ENCODE measurements around the gene RELN.

RELN gene

GRCh38 chr7:104029765-104030164, 40.3 kb upstream of the RELN start:
- TF ChIP-seq CTCF (conservative IDR thresholded peaks at IDR 0.05; ENCODE audit: low read depth): no peak
- ChIA-PET POLR2A (ENCODE audit: low non-redundant PET) (no interaction called here), CTCF (no interaction called here)
- H3K27ac ChIP-seq: no peak overlapping the region
- DNase-seq (ENCODE audit: low spot score): no peak

- no peak overlapping the region for H3K27ac ChIP-seq
- CTCF ChIA-PET: interaction anchor here (0.6 kb wide), 2 partner anchors 14 to 168 kb away, joined by 3 to 4 read pairs; no protein-coding TSS in a partner anchor
- POLR2A ChIA-PET (ENCODE audit: low non-redundant PET): no interaction called here
- TF ChIP-seq CTCF (conservative IDR thresholded peaks at IDR 0.05; ENCODE audit: low read depth): no peak
- no peak for DNase-seq (ENCODE audit: low spot score)
Measured at GRCh38 chr7:104024632-104025031, 35.2 kb upstream of the RELN start.

GRCh38 chr7:104023100-104023499, 33.6 kb upstream of the RELN start:
- ChIA-PET POLR2A (ENCODE audit: low non-redundant PET) (no interaction called here), CTCF (interaction anchor here (0.6 kb wide), 1 partner anchor 188 kb away, joined by 4 read pairs; no protein-coding TSS in a partner anchor)
- TF ChIP-seq CTCF (conservative IDR thresholded peaks at IDR 0.05; ENCODE audit: low read depth): no peak
- H3K27ac ChIP-seq: no peak overlapping the region
- no peak for DNase-seq (ENCODE audit: low spot score)

GRCh38 chr7:104018425-104018824, 29.0 kb upstream of the RELN start:
- no peak for DNase-seq (ENCODE audit: low spot score)
- CTCF ChIA-PET: no interaction called here
- TF ChIP-seq CTCF (conservative IDR thresholded peaks at IDR 0.05; ENCODE audit: low read depth): no peak
- no peak overlapping the region for H3K27ac ChIP-seq
- POLR2A ChIA-PET (ENCODE audit: low non-redundant PET): no interaction called here

GRCh38 chr7:104017001-104017400, 27.5 kb upstream of the RELN start:
- ChIA-PET POLR2A (ENCODE audit: low non-redundant PET) (no interaction called here), CTCF (no interaction called here)
- H3K27ac ChIP-seq: no peak overlapping the region
- no peak for DNase-seq (ENCODE audit: low spot score)
- no peak for TF ChIP-seq CTCF (conservative IDR thresholded peaks at IDR 0.05; ENCODE audit: low read depth)

- no peak for TF ChIP-seq CTCF (conservative IDR thresholded peaks at IDR 0.05; ENCODE audit: low read depth)
- no peak overlapping the region for H3K27ac ChIP-seq
- CTCF ChIA-PET: no interaction called here
- no peak for DNase-seq (ENCODE audit: low spot score)
- POLR2A ChIA-PET (ENCODE audit: low non-redundant PET): no interaction called here
Measured at GRCh38 chr7:104012835-104013234, 23.4 kb upstream of the RELN start.

- TF ChIP-seq CTCF (conservative IDR thresholded peaks at IDR 0.05; ENCODE audit: low read depth): no peak
- no peak overlapping the region for H3K27ac ChIP-seq
- ChIA-PET POLR2A (ENCODE audit: low non-redundant PET) (no interaction called here), CTCF (no interaction called here)
- no peak for DNase-seq (ENCODE audit: low spot score)
Measured at GRCh38 chr7:104011829-104012228, 22.4 kb upstream of the RELN start.

Measured in RWPE1 (cell line).